GM19193 (cell line): ENCODE measurements around the gene ZNF282.

Source experiments
- POLR2A ChIP-seq: IDR thresholded peaks from 4 replicates; pipeline ENCODE4 v1.6.1; 2011; ENCODE audit not compliant: insufficient read depth, insufficient read length; ENCODE audit errors: extremely low read depth

ZNF282 gene

DNA sequence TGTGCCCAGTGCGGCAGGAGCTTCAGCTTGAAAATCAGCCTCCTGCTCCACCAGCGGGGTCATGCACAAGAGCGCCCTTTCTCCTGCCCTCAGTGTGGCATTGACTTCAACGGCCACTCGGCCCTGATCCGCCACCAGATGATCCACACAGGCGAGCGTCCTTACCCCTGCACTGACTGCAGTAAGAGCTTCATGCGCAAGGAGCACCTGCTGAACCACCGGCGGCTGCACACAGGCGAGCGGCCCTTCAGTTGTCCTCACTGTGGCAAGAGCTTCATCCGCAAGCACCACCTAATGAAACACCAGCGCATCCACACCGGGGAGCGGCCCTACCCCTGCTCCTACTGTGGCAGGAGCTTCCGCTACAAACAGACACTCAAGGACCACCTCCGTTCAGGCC is 16.1 kb upstream of the ZNF282 start:
- no peak for TF ChIP-seq POLR2A

- TF ChIP-seq POLR2A = no peak
These were observed 14.5 kb upstream of the ZNF282 start for GRCh38 chr7:149180722-149181449.

DNA sequence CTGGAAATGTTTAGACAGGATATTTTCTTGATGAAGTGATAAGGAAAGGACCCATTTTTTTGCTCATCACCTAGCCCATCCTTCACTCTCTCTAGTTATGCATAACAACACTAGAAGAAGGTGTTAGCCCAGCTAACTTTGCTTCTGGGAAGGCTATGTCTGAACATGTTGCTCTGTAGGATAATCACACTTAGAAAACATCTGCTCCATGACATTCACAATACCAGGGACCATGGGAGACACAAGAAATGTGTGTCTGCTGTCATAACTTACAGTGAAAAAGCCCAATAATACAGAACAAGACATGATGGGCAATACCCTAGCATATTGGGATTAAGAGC is 13.9 kb upstream of the ZNF282 start:
- TF ChIP-seq POLR2A = no peak

DNA sequence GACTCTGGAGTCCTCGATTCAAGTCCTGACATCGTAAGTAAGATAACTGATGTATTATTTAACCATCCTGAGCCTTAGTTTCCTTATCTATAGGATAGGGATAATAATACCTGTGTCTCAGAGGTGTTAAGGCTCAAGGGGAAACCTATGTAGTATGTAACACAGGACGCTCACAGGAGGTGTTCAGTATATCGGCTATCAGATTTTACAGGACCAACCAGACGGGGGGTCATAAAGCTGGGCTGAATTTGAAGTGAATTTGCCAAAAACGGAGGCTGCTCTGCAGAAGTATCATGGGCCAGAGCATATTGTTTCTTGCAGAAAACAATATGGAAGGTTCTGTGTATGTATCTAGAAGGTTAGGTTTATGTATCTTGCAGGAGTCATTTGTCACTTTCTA is 11.1 kb upstream of the ZNF282 start:
- no peak for TF ChIP-seq POLR2A

DNA sequence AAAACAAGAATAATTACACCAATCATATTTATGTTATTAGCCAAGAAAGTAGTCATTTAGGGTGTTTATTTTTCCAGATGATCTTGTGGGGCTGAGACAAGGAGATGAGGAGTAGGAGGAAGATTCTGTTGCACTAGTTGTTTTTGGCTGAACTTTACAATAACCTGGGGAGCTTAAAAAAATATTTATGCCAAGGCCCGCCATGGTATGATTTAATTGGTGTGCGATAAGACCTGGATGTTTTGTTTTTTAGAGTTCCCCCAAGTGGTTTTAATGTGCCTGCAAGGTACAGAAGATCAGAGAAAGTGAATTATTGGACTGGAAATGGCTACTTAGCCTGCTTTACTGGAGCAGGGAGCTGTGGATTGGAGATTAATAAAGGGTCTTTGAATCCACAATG is 7.1 kb upstream of the ZNF282 start:
- no peak for TF ChIP-seq POLR2A

DNA sequence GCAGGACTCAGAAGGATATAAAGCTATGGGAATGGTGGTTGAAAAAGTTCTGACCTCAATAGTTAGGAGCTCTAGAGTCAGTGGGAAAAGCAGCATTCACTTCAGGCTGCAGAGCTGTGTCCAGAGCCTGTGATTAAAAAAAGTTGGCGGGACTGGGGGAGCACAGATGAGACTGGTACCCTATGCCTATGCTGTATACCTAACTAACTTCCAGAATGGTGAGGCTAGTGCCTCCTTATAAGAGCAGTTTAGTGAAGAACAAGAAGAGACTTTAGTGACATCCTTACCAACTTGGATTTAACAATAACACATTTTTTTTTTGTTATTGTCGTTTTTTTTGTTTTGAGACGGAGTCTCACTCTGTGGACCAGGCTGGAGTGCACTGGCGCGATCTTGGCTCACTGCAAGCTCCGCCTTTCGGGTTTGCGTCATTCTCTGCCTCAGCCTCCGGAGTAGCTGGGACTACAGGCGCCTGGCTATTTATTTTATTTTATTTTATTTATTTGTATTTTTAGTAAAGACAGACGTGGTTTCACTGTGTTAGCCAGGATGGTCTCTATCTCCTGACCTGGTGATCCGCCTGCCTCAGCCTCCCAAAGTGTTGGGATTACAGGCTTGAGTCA is 6.6 kb upstream of the ZNF282 start:
- TF ChIP-seq POLR2A = no peak

GRCh38 chr7:149191851-149192250 is 3.5 kb upstream of the ZNF282 start:
- no peak for TF ChIP-seq POLR2A

GRCh38 chr7:149194799-149195179 is 557 bp upstream of the ZNF282 start:
- TF ChIP-seq POLR2A = no peak

- TF ChIP-seq POLR2A = no peak
These were observed 882 bp downstream of the ZNF282 start for GRCh38 chr7:149196151-149196704.

DNA sequence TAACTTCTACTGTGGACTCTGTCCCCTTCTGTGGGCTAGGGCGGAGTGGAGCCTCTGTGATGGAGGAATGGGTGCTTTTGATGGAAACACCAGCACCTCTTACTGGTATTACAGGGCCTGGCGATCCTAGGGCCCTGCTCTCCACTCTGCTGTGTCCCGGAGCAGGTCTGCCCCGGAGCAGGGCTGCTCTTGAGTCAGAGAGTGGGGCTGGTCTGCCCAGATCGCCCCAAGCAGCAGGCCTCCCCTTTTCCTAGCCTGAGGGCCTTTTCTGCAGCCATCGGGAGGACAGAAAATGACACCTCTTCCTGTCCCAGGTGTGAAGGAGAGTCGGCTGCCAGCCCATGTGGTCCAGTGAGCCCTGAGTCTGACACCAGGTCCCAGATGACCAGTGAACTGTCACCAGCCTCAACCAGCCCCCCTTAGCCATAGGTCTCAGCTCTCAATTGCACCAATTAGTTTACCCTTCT is 1.4 kb downstream of the ZNF282 start:
- no peak for TF ChIP-seq POLR2A

DNA sequence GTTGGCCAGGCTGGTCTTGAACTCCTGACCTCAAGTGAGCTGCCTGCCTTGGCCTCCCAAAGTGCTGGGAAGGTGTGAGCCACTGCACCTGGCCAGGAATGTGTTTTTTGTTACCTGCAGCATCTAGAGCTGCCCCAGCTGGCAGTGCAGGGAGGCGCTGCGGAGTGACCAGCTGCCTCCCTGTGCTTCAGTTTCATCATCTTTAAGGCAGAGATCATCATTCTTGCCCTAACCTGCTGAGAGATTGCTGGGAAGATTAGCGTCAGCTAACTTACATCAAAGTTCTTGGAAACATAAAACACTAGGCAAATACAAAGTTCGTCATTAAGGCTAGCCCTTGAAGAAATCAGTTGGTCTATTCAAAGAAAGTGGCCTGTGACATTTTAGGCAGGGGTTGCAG is 2.3 kb downstream of the ZNF282 start:
- no peak for TF ChIP-seq POLR2A

DNA sequence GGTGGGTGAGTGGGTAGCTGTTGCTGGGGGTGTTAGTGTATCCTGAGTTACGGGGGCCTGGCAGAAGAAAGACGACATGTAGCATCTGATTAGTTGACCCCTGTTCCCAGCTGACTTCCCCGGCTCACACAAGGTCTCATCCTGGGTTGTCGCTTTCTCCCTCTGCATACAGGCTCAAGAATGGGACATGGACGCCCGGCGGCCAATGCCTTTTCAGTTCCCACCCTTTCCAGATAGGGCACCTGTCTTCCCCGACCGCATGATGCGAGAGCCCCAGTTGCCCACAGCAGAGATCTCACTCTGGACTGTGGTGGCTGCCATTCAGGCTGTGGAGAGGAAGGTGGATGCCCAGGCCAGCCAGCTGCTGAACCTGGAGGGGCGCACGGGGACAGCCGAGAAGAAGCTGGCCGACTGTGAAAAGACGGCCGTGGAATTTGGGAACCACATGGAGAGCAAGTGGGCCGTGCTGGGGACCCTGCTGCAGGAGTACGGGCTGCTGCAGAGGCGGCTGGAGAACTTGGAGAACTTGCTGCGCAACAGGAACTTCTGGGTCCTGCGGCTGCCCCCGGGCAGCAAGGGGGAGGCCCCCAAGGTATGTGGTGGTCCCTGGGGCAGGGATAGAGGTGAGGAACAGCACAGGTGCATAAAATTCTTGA is 2.9 kb downstream of the ZNF282 start:
- TF ChIP-seq POLR2A = no peak

DNA sequence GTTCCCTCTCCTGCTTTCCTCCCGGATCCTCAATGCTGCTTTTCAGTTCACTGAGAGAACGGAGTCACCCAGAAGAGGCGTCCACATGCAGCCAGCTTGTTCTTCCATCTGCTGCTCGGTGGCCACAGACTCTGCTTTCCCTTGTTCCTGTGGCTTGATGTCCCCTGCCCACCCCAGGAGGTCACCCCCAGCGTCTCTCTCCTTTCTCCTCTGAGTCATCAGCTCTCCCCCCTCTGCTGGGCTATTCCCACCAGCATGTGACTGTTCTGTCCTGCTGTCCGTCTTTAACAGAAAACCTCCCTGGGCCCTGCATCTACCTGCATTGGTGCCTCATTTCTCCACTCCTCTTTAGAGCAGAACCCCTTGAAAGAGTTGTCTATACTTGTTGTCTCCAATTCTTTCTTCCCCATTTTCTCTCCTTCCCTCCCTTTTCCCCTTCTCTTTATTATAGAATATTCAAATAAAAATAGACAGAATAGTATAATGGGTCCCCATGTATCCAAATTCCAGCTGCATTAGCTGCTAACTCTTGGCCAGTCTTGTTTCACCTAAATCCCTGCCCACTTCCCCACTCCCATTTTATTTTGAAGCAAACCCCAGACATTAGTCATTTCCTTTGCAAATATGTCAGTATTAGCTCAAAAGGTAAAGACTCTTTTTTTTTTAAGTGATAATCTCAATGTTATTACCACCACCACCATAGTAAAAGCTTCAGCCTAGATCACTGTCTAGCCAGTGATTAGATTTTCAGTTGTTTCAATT is 4.1 kb downstream of the ZNF282 start:
- no peak for TF ChIP-seq POLR2A

- no peak for TF ChIP-seq POLR2A
These were observed 7.5 kb downstream of the ZNF282 start for GRCh38 chr7:149202831-149203231.

GRCh38 chr7:149205690-149206381 is 10.5 kb downstream of the ZNF282 start:
- no peak for TF ChIP-seq POLR2A

GRCh38 chr7:149207324-149208035 is 12.1 kb downstream of the ZNF282 start:
- TF ChIP-seq POLR2A = no peak
